Ascending aorta (tissue), 2 donors: ENCODE measurements around the gene CREB3L2. TPM values are rescaled to one million over a fixed set of nuclear protein-coding genes. Genes with fewer than 3 reads are reported as not detected.

ENCODE experiments used
- DNase-seq, 2 donors: peaks; one replicate each; pipeline ENCODE4 v3.0.0-alpha.2; 2019; ENCODE audit warnings: low spot score in 2 of 2
- H3K27ac ChIP-seq, 2 donors: fragments of 200-600 bp; sonication (generic); one replicate each; pipeline ENCODE4 v1.5.1; 2016 to 2017; ENCODE audit warnings: mild to moderate bottlenecking in 1 of 2
- H3K27me3 ChIP-seq: fragments of 200-600 bp; sonication (generic); one replicate; pipeline ENCODE4 v1.5.1; 2017
- H3K36me3 ChIP-seq, 2 donors: fragments of 200-600 bp; sonication (generic); one replicate each; pipeline ENCODE4 v1.5.1; 2016
- H3K4me1 ChIP-seq, 2 donors: fragments of 200-600 bp; sonication (generic); one replicate each; pipeline ENCODE4 v1.5.1; 2016 to 2017; ENCODE audit warnings: mild to moderate bottlenecking in 1 of 2
- H3K4me3 ChIP-seq, 2 donors: fragments of 200-600 bp; sonication (generic); one replicate each; pipeline ENCODE4 v1.5.1; 2016 to 2017; ENCODE audit warnings: mild to moderate bottlenecking in 1 of 2
- H3K9me3 ChIP-seq, 2 donors: fragments of 200-600 bp; sonication (generic); one replicate each; pipeline ENCODE4 v1.5.1; 2016
- intact Hi-C: fragments of 100-400 bp; cut with DNase I; formaldehyde crosslinking; loops from one replicate; pipeline ENCODE4 v1.15.1; 2023
- total RNA-seq: library from RNA; depleted of rRNA; stranded (reverse); fragments of >200 nt; gene quantifications from one replicate; pipeline ENCODE4 v1.1.0, GENCODE V29; 2016
- TF ChIP-seq, protein P1 (sequence below), 3 experiments: fragments of 200-600 bp in 2 of 3; fragments of 450-650 bp in 1 of 3; sonication (generic) in 2 of 3; IDR thresholded peaks; one replicate each; pipeline ENCODE4 v1.5.1; 2016 to 2019; ENCODE audit warnings: antibody characterized with exemption in 3 of 3, mild to moderate bottlenecking in 1 of 3, moderate library complexity in 1 of 3

The CREB3L2 gene
- total RNA-seq, 1 donor from 2014 or later, result 38.5 TPM

- TF ChIP-seq, protein P1, sequence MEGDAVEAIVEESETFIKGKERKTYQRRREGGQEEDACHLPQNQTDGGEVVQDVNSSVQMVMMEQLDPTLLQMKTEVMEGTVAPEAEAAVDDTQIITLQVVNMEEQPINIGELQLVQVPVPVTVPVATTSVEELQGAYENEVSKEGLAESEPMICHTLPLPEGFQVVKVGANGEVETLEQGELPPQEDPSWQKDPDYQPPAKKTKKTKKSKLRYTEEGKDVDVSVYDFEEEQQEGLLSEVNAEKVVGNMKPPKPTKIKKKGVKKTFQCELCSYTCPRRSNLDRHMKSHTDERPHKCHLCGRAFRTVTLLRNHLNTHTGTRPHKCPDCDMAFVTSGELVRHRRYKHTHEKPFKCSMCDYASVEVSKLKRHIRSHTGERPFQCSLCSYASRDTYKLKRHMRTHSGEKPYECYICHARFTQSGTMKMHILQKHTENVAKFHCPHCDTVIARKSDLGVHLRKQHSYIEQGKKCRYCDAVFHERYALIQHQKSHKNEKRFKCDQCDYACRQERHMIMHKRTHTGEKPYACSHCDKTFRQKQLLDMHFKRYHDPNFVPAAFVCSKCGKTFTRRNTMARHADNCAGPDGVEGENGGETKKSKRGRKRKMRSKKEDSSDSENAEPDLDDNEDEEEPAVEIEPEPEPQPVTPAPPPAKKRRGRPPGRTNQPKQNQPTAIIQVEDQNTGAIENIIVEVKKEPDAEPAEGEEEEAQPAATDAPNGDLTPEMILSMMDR (IDR thresholded peaks at IDR 0.05), result no peak
- no peaks in the 10 kb centered on the region for H3K9me3 ChIP-seq
- peak overlapping the region; percentile 77 to 78 for H3K27ac ChIP-seq
- DNase-seq, result no peak
- intact Hi-C loops, result no loop called here
- peak overlapping the region in 1 of 2 donors; percentile 23 for H3K4me3 ChIP-seq
- peaks cover 0 to under 1% of the 10 kb centered on the region in 2 donors for H3K36me3 ChIP-seq
- peaks cover 11 to 64% of the 10 kb centered on the region in 2 donors for H3K4me1 ChIP-seq
- H3K27me3 ChIP-seq, result no peaks in the 10 kb centered on the region
Measured at GRCh38 chr7:137953043-137953664, 48.7 kb downstream of the CREB3L2 start.

- peaks cover 9 to 67% of the 10 kb centered on the region in 2 donors for H3K4me1 ChIP-seq
Measured at GRCh38 chr7:137952426-137952805, 49.5 kb downstream of the CREB3L2 start.

GRCh38 chr7:137951700-137952425 lies 50.0 kb downstream of the CREB3L2 start:
- H3K36me3 ChIP-seq, result no peaks in the 10 kb centered on the region
- TF ChIP-seq, protein P1 (IDR thresholded peaks at IDR 0.05), result no peak
- H3K9me3 ChIP-seq, result no peaks in the 10 kb centered on the region
- H3K4me1 ChIP-seq, result peaks cover 8 to 67% of the 10 kb centered on the region in 2 donors
- no peak overlapping the region for H3K4me3 ChIP-seq
- no peaks in the 10 kb centered on the region for H3K27me3 ChIP-seq
- no peak for DNase-seq
- intact Hi-C loops, result no loop called here
- peak overlapping the region; percentile 77 to 78 for H3K27ac ChIP-seq

More at GRCh38 chr7:137952426-137952805, 49.5 kb downstream of the CREB3L2 start:
- peak overlapping the region; percentile 77 to 78 for H3K27ac ChIP-seq
- H3K9me3 ChIP-seq, result no peaks in the 10 kb centered on the region
- TF ChIP-seq, protein P1 (IDR thresholded peaks at IDR 0.05), result no peak
- intact Hi-C loops, result no loop called here
- no peaks in the 10 kb centered on the region for H3K36me3 ChIP-seq
- H3K4me3 ChIP-seq, result no peak overlapping the region
- no peaks in the 10 kb centered on the region for H3K27me3 ChIP-seq
- no peak for DNase-seq

DNA sequence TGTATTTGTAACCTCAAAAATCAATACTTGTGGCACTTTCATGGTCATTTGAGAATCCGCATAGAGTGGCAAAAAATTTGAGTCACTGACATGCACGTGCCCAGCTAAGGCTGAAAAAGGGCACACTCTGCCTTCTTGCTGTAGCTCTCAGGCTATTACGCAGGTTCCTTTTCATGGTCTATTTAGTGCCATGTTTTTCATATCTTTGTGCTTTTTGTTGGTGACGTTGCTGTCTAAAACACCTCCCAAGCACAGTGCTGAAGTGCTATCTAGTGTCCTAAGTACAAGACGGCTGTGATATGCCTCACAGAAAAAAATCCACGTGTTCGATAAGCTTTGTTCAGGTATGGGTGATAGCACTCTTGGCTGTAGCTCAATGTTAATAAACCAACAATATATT lies 50.9 kb downstream of the CREB3L2 start:
- H3K36me3 ChIP-seq, result no peaks in the 10 kb centered on the region
- H3K4me1 ChIP-seq, result peaks cover 8 to 67% of the 10 kb centered on the region in 2 donors
- no peaks in the 10 kb centered on the region for H3K9me3 ChIP-seq
- intact Hi-C loops, result no loop called here
- H3K4me3 ChIP-seq, result no peak overlapping the region
- H3K27ac ChIP-seq, result peak overlapping the region in 1 of 2 donors; percentile 35
- TF ChIP-seq, protein P1 (IDR thresholded peaks at IDR 0.05), result no peak
- no peak for DNase-seq
- no peaks in the 10 kb centered on the region for H3K27me3 ChIP-seq

DNA sequence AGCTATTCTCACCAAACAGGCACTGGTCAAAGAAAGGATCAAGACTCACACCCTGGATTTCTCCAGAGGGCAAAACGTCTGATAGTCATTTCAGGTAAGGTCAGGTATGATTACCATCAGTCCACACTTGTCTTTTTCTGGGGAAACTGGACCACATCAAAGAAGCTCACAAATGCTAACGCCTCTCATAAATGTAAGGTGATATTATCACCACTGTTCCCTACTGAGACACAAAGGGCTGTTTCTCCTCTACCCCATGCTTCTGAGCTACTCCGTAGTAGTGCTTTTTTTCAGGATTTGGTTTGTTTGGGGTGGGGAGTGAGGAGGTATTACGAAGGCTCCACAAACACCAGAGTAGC lies 51.6 kb downstream of the CREB3L2 start:
- H3K27ac ChIP-seq, result peak overlapping the region in 1 of 2 donors; percentile 15
- no peaks in the 10 kb centered on the region for H3K27me3 ChIP-seq
- peaks cover 9 to 66% of the 10 kb centered on the region in 2 donors for H3K4me1 ChIP-seq
- no peaks in the 10 kb centered on the region for H3K36me3 ChIP-seq
- intact Hi-C loops, result no loop called here
- no peak for DNase-seq
- no peaks in the 10 kb centered on the region for H3K9me3 ChIP-seq
- TF ChIP-seq, protein P1 (IDR thresholded peaks at IDR 0.05), result no peak
- H3K4me3 ChIP-seq, result no peak overlapping the region
